HG02759 (cell line): Measurements from ENCODE around the gene OLR1.
"Not testable (repeated sequence)": the region's sequence is repeated elsewhere in the genome, so short reads cannot be mapped to it uniquely, and the experiment has no call there.

Source experiments
- ATAC-seq: cut with Tn5 transposase; IDR thresholded peaks from one replicate; pipeline ENCODE4 v1.9.1; 2021; ENCODE audit warnings: mild to moderate bottlenecking, moderate library complexity; ENCODE audit not compliant: unreplicated experiment

Gene OLR1

GRCh38 chr12:10191865-10192264 is 19.9 kb upstream of the OLR1 start:
- ATAC-seq = no peak

- ATAC-seq = peak; percentile 89
Observed at GRCh38 chr12:10190558-10191388, 18.8 kb upstream of the OLR1 start.

- ATAC-seq = no peak
Observed at GRCh38 chr12:10189653-10190052, 17.7 kb upstream of the OLR1 start.

DNA sequence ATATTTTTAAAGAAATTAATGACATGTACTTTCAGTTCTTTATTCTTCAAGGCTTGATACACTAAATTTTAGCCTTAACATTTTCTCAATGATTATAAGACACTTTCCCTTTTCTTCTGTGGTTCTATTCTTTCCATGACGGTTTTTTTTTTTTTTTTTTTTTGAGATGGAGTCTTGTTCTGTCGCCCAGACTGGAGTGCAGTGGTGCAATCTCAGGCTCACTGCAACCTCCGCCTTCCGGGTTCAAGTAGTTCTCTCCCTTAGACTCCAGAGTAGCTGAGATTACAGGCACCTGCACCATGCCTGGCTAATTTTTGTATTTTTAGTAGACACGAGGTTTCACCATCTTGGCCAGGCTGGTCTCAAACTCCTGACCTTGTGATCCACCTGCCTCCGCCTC is 15.0 kb upstream of the OLR1 start:
- ATAC-seq = not testable (repeated sequence)

GRCh38 chr12:10186299-10186698 is 14.4 kb upstream of the OLR1 start:
- no peak for ATAC-seq

DNA sequence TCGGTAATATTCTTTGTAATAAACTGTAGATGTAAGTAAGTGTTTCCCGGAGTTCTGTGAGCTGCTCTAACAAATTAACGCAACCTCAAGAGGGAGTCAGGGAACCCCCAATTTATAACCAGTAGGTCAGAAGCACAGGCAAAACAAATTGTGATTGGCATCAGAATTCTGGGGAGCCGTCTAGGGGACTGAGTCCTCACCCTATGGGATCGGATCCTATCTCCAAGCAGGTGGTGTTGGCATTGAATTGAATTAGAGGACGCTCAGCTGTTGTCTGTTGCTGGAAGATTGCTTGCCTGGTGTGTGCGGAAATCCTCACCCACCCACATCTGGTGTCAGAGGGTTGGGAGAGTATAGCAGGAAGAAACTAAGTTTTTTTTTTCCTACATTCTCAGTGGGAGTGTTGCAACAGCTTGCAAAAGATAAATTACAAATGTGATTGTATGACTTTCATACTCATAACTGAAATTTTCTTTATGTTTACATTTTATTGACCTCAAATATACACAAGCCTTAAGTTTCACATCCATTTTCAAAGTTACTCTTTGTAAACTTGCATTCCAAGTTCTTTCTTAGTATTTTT is 12.4 kb upstream of the OLR1 start:
- ATAC-seq = no peak

GRCh38 chr12:10182354-10183049 is 10.6 kb upstream of the OLR1 start:
- ATAC-seq = no peak

- no peak for ATAC-seq
Observed at GRCh38 chr12:10179776-10180181, 7.8 kb upstream of the OLR1 start.

DNA sequence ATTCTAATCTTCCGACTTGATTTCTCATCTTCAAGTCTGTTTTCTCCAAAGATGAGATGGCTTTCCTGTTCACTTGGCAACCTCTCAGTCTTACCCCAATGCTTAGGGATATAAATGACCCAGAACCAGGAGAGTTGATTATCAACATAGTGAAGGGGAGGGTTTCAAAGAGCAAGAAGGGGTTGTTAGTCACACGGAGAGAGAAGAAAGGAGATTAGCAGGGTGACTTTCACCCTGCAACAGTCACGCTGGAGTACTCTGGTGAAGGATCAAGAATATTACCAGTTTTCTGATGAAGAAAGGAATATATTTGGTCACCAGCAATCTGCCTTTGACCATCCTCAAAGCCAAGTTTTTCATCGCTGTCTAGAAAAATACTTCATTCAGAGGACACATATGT is 6.9 kb upstream of the OLR1 start, which contains the start of gene TMEM52B:
Gene TMEM52B (plus strand): TSS at position 212 of the 400 bp plus-strand sequence. CDS start 543 bp downstream, outside the sequence.
- ATAC-seq = no peak

- no peak for ATAC-seq
Observed at GRCh38 chr12:10175846-10176636, 4.1 kb upstream of the OLR1 start.

- ATAC-seq = no peak
Observed at GRCh38 chr12:10174986-10175614, 3.2 kb upstream of the OLR1 start.

DNA sequence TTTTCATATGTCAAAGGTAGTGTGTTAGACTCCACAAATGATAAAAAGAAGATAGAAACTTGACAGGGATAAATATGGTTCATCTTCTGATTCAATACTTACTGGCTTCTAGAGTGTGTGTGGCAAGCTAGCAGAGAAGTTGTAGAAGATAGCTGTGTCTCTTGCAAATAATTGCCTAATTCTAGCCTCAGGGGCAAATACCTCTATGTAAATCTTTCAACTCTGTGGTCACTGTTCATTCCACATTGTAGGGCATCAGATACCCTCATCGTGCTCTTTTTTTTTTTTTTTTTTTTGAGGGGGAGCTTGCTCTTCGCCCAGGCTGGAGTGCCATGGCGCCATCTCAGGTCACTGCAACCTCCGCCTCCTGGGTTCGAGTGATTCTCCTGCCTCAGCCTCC is 1.7 kb downstream of the OLR1 start:
- ATAC-seq = no peak

DNA sequence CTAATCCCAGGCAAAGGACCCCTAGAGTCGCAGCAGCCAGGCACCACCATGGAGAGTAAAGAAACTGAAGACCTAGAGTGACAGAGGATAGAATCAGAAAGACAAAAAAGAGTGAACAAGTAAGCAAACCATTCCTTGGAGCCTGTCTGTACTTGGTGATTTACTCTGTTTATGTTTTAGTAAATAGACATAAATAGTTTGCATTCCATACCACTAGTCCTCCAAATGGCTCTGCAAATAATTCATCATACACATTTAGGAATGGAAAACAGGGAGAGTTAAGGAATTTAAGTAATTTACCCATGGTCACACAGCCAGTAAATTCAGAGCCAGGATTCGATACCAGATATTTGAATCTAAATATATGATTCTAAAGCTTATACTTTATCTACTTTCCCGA is 2.8 kb downstream of the OLR1 start:
- no peak for ATAC-seq

GRCh38 chr12:10167599-10167998 is 4.3 kb downstream of the OLR1 start:
- no peak for ATAC-seq

GRCh38 chr12:10165421-10165820 is 6.5 kb downstream of the OLR1 start:
- ATAC-seq = no peak

- no peak for ATAC-seq
Observed at GRCh38 chr12:10163084-10163483, 8.8 kb downstream of the OLR1 start.

DNA sequence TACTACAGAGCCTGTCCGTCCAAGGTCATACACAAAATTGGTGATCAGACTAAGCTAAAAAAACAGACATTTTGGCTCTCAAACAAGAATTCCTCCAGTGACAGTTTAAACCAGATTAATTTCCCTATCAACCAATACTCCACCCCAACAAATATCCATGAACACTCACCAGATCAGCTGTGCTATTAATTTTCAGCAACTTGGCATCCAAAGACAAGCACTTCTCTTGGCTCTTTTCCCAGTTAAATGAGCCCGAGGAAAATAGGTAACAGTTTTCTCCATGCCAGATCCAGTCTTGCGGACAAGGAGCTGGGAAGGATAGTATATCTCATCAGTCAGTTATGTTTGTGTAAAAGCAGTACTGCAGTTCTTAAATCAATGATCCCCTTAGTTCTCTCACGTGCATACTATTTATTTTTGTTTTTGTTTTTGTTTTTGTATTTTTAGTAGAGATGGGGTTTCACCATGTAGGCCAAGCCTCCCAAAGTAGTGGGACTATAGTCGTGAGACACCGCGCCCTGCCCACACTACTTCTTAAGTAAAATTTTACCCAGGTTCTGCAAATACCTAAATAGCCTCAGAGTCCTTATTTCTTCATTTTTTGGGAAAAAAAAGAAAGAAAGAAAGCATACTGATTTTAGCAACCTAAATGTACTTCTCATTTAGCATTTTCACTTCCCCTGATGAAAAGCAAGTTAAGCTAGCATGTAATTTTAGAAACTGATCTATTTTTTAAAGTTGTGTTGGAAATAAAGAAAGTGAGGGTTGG is 11.1 kb downstream of the OLR1 start:
- ATAC-seq = no peak

DNA sequence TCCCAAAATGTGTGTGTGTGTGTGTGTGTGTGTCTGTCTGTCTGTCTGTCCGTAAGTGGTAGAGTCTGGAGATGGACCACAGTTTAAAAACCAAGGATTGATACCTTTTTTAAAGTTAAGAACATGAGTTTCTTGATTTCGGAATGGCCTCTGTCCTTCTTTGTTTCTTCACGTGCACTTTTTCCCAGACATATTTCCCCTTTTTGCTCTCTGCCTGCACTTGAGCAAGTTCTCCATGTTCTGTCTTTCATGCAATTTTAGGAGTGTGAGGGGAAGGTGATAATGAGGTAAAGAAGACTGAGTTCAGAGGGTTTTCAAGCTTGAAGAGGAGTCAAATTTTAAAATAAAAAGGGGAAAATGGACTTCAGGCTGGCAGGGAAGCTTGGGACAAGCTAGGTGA is 12.7 kb downstream of the OLR1 start:
- no peak for ATAC-seq

- ATAC-seq = no peak
Observed at GRCh38 chr12:10158406-10158805, 13.5 kb downstream of the OLR1 start.

DNA sequence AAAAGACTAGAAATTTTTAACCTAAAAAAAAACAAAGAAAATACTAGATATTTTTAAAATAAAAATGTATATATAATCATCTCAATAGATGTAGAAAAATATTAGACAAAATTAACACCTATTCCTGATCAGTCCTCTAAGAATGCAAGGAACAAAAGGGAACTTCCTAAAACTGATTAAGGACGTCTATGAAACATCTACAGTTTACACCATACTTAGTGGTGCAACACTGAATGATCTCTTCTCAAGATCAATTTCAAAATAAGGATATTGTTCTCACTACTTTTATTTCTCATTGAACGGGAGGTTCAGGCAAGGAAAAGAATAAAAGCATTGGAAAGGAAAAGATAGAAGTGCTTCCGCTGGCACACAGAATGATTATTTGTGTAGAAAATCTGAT is 16.0 kb downstream of the OLR1 start:
- no peak for ATAC-seq
